Left lobe of liver (tissue), 2 donors: ENCODE results near the gene BCAS3. TPM values are rescaled to one million over a fixed set of nuclear protein-coding genes. Genes with fewer than 3 reads are reported as not detected.
"Not testable (repeated sequence)": the region's sequence is repeated elsewhere in the genome, so short reads cannot be mapped to it uniquely, and the experiment has no call there.

Experiments
- ATAC-seq: fragments of 200-7000 bp; cut with Tn5 transposase; one replicate; pipeline ENCODE4 v1.9.1; 2020; ENCODE audit warnings: mild to moderate bottlenecking, moderate library complexity
- DNase-seq: peaks from one replicate; pipeline ENCODE4 v3.0.0-alpha.2; 2020; ENCODE audit warnings: low spot score
- total RNA-seq: library from RNA; stranded (reverse); gene quantifications from one replicate; pipeline ENCODE4 v1.2.1, GENCODE V29; 2021
- donor health status: DM: no; HTN: no; CAD: no; lungs with moderate emphysema.
- donor health status: DM: no; HTN: yes; CAD: no.

Gene BCAS3
- total RNA-seq, 1 donor from 2014 or later, result 20.9 TPM

DNA sequence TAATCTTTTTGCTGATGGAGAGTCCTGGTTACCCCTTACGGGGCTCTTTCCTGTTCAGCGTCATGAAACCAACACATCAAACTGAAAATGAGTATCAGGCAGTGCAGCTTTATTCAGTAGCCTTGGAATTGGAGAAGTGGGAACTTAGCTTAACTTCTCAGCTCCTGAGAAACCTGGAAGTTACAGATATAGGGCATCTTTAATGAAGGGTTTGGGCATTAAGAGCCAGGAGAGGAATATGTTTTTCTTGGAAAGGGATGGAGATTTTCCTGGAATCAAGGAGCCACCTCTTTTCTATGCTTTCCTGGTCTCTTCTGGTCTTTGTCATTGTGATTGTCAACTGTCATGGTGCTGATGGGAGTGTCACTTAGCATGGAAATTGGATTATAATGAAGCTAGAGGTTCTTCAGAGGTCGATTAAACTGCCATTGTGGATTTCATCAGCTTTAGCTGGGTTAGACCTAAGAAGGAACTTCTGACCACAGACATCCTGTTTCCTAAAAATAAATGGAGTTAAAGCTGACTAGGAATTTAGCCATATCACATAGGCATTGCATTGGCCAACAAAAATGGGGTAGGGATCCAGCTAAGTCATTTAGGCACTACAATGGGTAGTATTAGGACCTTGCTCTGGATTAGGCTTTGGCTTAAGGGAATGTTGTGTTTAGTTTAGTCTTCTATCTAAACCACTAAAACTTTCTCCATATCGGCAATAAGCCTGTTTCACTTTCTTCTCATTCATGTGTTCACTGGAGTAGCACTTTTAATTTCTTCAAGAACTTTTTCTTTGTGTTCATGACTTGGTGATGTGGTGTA lies 186.4 kb downstream of the BCAS3 start:
- DNase-seq (no peak), ATAC-seq (no peak)

- DNase-seq (no peak), ATAC-seq (no peak)
Observed at GRCh38 chr17:60864708-60865005, 187.0 kb downstream of the BCAS3 start.

DNA sequence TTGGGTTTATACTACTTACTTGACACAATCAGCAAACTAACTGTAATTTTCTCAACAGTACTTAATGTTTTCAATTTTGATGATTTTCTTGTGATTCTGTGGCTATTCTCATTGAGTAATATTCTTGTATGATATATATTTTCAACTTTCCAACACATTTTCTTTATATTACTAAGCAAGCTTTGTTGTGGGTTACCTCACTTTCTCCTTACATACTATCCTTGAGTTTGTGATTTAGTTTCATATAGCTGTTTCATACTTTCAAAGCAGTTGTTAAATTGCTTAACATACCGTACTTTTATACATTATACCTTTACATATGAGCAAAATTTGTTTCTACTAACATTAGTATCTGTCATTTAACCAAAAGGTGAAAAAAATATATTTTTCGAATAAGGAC lies 197.1 kb downstream of the BCAS3 start:
- DNase-seq (no peak), ATAC-seq (no peak)

- not testable (repeated sequence) for ATAC-seq, DNase-seq
Observed at GRCh38 chr17:60886731-60887613, 209.3 kb downstream of the BCAS3 start.

- DNase-seq (no peak), ATAC-seq (no peak)
Observed at GRCh38 chr17:60887614-60888028, 210.0 kb downstream of the BCAS3 start.

- DNase-seq (no peak), ATAC-seq (no peak)
Observed at GRCh38 chr17:60888812-60889709, 211.4 kb downstream of the BCAS3 start.

- no peak for DNase-seq
- no peak for ATAC-seq
Observed at GRCh38 chr17:60891149-60891548, 213.5 kb downstream of the BCAS3 start.

DNA sequence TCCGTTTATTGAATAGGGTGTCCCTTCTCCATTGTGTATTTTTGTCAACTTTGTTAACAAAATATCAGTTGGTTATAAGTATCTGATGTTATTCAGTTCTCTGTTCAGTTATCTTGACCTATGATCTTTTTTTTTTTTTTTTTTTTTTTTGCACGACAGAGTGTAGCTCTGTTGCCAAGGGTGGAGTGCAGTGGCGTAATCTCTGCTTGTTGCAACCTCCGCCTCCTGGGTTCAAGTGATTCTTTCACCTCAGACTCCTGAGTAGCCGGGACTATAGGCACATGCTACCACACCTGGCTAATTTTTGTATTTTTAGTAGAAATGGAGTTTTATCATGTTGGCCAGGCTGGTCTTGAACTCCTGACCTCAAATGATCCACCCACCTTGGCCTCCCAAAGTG lies 215.8 kb downstream of the BCAS3 start:
- ATAC-seq, result peak; percentile 51
- DNase-seq, result peak; percentile 54

DNA sequence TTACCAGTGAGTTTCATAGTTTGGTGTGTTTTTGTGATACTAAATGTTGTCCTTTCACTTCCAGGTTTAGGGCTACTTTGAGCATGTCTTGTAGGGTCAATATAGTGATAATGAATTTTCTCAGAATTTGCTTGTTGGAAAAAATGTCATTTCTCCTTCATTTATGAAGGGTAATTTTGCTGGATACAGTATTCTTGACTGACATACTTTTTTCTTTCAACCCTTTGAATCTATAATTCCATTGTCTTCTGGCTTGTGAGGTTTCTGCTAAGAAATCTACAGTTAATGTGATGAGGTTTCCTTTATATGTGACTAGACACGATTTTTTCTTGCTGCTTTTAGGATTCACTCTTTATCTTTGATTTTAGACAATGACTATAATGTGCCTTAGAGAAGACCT lies 219.3 kb downstream of the BCAS3 start:
- no peak for ATAC-seq

DNA sequence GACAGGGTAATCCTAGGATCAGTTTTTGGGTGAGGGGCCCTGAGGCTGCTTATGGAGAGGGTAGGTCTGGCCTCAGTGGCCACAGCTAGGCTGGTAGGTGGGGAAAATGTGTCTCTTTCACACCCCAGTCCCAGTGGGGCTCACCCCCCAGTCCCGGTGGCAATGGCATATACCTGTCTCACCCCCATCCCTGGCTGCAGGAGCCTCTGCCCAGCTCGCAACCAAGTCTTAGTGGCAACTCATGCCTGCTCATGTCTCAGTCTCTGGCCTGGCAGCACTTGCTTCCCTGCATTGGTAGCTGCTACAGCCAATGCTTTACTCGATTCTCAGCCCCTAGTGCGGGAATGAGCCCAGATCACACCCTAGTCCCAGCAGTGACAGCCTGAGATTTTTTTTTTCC lies 221.5 kb downstream of the BCAS3 start:
- no peak for DNase-seq
- ATAC-seq, result no peak

More for the DNA sequence above, 219.3 kb downstream of the BCAS3 start:
- DNase-seq, result no peak

- DNase-seq, result no peak
- ATAC-seq, result no peak
Observed at GRCh38 chr17:60900688-60901087, 223.0 kb downstream of the BCAS3 start.

DNA sequence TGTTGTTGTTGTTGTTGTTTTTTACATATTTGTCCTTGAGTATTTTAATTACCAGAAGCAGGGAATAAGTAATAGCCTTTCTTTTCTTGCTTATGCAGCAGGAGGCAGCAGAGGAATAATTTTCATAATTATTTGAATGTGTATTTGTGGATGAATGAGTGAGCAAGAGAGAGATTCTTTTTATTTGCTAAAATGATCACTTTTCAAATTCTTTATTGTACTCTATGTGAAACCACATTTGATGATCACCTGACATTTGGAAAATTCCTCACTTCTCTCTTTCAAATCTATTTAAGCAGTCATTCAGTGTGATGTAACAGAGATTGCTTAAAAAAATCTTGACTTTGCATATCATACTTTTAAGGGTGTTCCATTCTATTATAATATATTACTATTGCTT lies 223.6 kb downstream of the BCAS3 start:
- DNase-seq (no peak), ATAC-seq (no peak)

DNA sequence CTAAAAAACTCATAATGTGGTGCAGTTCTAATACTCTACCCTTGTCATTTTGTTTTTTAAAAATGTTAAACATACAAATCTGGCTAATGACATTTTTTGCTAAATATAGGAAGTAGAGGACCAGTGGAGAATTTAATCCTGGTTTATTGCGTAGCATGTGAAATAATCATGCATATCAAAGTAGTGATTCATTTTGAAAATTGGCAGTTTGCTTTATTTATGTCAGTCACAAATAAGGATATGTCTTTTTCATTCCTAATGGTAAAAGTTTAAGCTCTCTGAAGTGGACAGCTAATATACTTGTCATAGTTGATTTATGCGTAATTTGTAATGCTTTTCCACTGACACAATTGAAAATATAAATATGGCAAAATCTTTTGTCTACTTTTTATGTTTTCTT lies 224.2 kb downstream of the BCAS3 start:
- DNase-seq (no peak), ATAC-seq (no peak)

- no peak for ATAC-seq
- DNase-seq, result no peak
Observed at GRCh38 chr17:60902399-60902798, 224.7 kb downstream of the BCAS3 start.

GRCh38 chr17:60904582-60904981 lies 226.9 kb downstream of the BCAS3 start:
- ATAC-seq (no peak), DNase-seq (no peak)

- ATAC-seq (no peak), DNase-seq (no peak)
Observed at GRCh38 chr17:60905709-60906108, 228.1 kb downstream of the BCAS3 start.

- ATAC-seq, result no peak
- DNase-seq, result no peak
Observed at GRCh38 chr17:60908324-60908723, 230.7 kb downstream of the BCAS3 start.

GRCh38 chr17:60909405-60909804 lies 231.8 kb downstream of the BCAS3 start:
- DNase-seq (no peak), ATAC-seq (no peak)

- DNase-seq (no peak), ATAC-seq (no peak)
Observed at GRCh38 chr17:60910415-60910814, 232.8 kb downstream of the BCAS3 start.

DNA sequence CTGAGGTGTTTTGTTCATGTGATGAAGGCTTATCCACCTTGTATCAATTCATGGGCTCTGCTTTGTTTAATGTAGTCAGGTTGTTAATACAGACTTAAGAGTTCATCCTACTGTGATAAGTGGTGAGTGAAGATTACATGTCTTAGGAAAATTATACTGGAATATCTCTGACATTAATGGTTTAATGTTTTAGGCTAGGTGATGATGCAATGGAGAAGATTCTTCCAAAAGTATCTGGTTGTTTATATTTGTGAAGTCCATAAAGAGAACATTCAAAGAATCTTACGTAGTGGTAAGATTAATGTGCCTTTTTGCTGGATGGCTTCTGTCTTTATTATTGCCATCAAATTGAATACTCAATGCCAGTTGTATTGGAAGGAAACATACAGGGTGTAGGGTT lies 236.4 kb downstream of the BCAS3 start:
- DNase-seq (no peak), ATAC-seq (no peak)

- ATAC-seq (no peak), DNase-seq (no peak)
Observed at GRCh38 chr17:60916043-60916442, 238.4 kb downstream of the BCAS3 start.
